Spleen (tissue), 7 donors: Measurements from ENCODE around the gene GATAD2A.

Source experiments
- POLR2A ChIP-seq, 3 donors: fragments of 450-650 bp; IDR thresholded peaks; one replicate each; pipeline ENCODE4 v1.5.1; 2017; ENCODE audit warnings: antibody characterized with exemption in 3 of 3, mild to moderate bottlenecking in 1 of 3
- TF ChIP-seq, protein P1 (sequence below), 11 experiments: fragments of 200-600 bp in 7 of 11; fragments of 450-650 bp in 4 of 11; sonication (generic) in 4 of 11; IDR thresholded peaks in 8 of 11; conservative IDR thresholded peaks in 3 of 11; 1 replicate in 7 of 11; 2 replicates in 4 of 11; pipeline versions ENCODE4 v1.4.0 to v1.8.0; 2016 to 2021; ENCODE audit warnings: antibody characterized with exemption in 11 of 11, inconsistent platforms in 4 of 11, mild to moderate bottlenecking in 1 of 11
- donor health status: DM: no; HTN: no; CAD: no; lungs with moderate emphysema.
- donor health status: DM: no; HTN: no; CAD: no.
- donor health status: DM: no; HTN: no; CAD: no.

DNA sequence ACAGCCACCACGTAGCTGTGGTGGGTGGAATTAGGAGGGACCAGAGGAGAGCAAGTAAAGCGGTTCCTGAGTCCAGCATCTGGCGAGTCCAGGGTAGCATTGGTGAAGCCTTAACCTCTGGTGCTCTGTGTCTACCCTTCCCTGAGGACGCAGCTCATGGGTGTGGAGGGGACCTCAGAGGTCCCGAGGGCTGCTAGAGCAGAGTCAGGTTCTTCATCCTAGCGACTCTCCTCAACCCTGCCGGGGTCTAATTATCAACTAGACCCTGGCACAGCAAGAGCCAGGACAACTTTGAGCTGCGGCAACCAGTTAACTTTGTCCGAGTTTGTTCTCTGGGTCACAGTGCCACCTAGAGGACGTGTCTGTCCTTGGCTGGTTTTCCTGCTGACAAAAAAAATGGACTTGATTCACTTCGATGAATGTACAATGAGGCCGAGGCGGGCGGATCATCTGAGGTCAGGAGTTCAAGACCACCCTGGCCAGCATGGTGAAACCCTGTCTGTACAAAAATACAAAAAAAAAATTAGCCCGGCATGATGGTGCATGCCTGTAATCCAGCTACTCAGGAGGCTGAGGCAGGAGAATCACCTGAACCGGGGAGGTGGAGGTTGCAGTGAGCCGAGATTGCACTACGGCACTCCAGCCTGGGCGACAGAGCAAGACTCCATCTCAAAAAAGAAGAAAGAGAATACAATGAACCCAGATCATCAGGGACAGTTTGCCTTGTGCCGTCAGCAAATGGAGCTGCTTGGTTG lies 84.9 kb downstream of the GATAD2A start:
- TF ChIP-seq, protein P1, sequence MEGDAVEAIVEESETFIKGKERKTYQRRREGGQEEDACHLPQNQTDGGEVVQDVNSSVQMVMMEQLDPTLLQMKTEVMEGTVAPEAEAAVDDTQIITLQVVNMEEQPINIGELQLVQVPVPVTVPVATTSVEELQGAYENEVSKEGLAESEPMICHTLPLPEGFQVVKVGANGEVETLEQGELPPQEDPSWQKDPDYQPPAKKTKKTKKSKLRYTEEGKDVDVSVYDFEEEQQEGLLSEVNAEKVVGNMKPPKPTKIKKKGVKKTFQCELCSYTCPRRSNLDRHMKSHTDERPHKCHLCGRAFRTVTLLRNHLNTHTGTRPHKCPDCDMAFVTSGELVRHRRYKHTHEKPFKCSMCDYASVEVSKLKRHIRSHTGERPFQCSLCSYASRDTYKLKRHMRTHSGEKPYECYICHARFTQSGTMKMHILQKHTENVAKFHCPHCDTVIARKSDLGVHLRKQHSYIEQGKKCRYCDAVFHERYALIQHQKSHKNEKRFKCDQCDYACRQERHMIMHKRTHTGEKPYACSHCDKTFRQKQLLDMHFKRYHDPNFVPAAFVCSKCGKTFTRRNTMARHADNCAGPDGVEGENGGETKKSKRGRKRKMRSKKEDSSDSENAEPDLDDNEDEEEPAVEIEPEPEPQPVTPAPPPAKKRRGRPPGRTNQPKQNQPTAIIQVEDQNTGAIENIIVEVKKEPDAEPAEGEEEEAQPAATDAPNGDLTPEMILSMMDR (IDR thresholded peaks at IDR 0.05 in 8 of 11, conservative IDR thresholded peaks at IDR 0.05 in 3 of 11), result peak; percentile 78 to 93 (median 91)
- TF ChIP-seq POLR2A (IDR thresholded peaks at IDR 0.05), result no peak
